ENCODE data around the gene SLC7A11. TPM values are rescaled to one million over a fixed set of nuclear protein-coding genes. Genes with fewer than 3 reads are reported as not detected.

Gene SLC7A11
- total and polyA plus RNA-seq, 10 of the 15 experiments (the other 5 are each of a cell fraction or from before 2014, with no cell fraction given): 1.6 to 9.8 (median 3.5) TPM

GRCh38 chr4:138174981-138175794, 67.0 kb downstream of the SLC7A11 start:
- Histone ChIP-seq H3K9ac (ENCODE audit: control insufficient read depth, insufficient read depth, low read length) (no peak overlapping the region), H3K79me2 (ENCODE audit: control insufficient read depth, insufficient read depth, low read length) (no peaks in the 10 kb centered on the region), H3K9me3 (replicated peaks; ENCODE audit: control insufficient read depth, insufficient read depth, low read length) (no peaks in the 10 kb centered on the region), H3K36me3 (ENCODE audit: control insufficient read depth in 2 of 2, insufficient read depth in 2 of 2, low read length in 1 of 2) (no peaks in the 10 kb centered on the region; a peak in 2 of 4 replicates), H4K20me1 (ENCODE audit: control insufficient read depth, insufficient read depth) (no peaks in the 10 kb centered on the region), H3K4me2 (ENCODE audit: control insufficient read depth, insufficient read depth) (no peak overlapping the region), H3K27me3 (replicated peaks in 1 of 2; ENCODE audit: control insufficient read depth in 2 of 2, insufficient read depth in 2 of 2, low read length in 1 of 2) (no peaks in the 10 kb centered on the region), H3K27ac (ENCODE audit: control insufficient read depth, insufficient read depth) (no peak overlapping the region), H3K4me3 (no peak overlapping the region), H2AFZ (ENCODE audit: control insufficient read depth, low read depth, low read length) (no peak overlapping the region), H3K4me1 (ENCODE audit: control insufficient read depth, insufficient read depth, low read length) (no peaks in the 10 kb centered on the region)
- DNase-seq (ENCODE audit: low read depth, low spot score): no peak
- no TSS peak for BruUV-seq (replicated peaks)
- POLR2A ChIA-PET: interaction anchor here (1.1 kb wide), 1 partner anchor 12 kb away, joined by 3 read pairs; no protein-coding TSS in a partner anchor
- FAIRE-seq: no peak
- in situ Hi-C loops (cut with MboI) (no loop called here), intact Hi-C loops (cut with micrococcal nuclease; ENCODE audit: unreplicated experiment) (no loop called here)
- CTCF ChIA-PET: interaction anchor here (1.1 to 1.4 kb wide), 2 partner anchors 8 to 138 kb away, joined by 4 read pairs; no protein-coding TSS in a partner anchor
- ATAC-seq: no peak
- 44% methylated on average over 5 of the region's 5 CpGs for WGBS (ENCODE audit: insufficient coverage, insufficient replicate concordance, low lambda C conversion rate, missing lambda C conversion rate)
- SMC1A ChIA-PET (ENCODE audit: uncharacterized antibody, unreplicated experiment): interaction anchor here (0.7 to 1.2 kb wide), 3 partner anchors 13 to 506 kb away, joined by 3 to 8 read pairs (median 3); no protein-coding TSS in a partner anchor
- RAD21 ChIA-PET (ENCODE audit: unreplicated experiment): no interaction called here
- TF ChIP-seq NR2F1 (conservative IDR thresholded peaks at IDR 0.05): no peak
- TF ChIP-seq HDGF (IDR thresholded peaks at IDR 0.05): no peak
- TF ChIP-seq SREBF1 (IDR thresholded peaks at IDR 0.05; ENCODE audit: low read length): no peak
- TF ChIP-seq, protein P1, sequence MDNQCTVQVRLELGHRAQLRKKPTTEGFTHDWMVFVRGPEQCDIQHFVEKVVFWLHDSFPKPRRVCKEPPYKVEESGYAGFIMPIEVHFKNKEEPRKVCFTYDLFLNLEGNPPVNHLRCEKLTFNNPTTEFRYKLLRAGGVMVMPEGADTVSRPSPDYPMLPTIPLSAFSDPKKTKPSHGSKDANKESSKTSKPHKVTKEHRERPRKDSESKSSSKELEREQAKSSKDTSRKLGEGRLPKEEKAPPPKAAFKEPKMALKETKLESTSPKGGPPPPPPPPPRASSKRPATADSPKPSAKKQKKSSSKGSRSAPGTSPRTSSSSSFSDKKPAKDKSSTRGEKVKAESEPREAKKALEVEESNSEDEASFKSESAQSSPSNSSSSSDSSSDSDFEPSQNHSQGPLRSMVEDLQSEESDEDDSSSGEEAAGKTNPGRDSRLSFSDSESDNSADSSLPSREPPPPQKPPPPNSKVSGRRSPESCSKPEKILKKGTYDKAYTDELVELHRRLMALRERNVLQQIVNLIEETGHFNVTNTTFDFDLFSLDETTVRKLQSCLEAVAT (IDR thresholded peaks at IDR 0.05): no peak
- no peak for TF ChIP-seq NR2C2 (IDR thresholded peaks at IDR 0.05; ENCODE audit: borderline replicate concordance, control insufficient read depth, insufficient read length, low read depth)
- TF ChIP-seq, protein P2, sequence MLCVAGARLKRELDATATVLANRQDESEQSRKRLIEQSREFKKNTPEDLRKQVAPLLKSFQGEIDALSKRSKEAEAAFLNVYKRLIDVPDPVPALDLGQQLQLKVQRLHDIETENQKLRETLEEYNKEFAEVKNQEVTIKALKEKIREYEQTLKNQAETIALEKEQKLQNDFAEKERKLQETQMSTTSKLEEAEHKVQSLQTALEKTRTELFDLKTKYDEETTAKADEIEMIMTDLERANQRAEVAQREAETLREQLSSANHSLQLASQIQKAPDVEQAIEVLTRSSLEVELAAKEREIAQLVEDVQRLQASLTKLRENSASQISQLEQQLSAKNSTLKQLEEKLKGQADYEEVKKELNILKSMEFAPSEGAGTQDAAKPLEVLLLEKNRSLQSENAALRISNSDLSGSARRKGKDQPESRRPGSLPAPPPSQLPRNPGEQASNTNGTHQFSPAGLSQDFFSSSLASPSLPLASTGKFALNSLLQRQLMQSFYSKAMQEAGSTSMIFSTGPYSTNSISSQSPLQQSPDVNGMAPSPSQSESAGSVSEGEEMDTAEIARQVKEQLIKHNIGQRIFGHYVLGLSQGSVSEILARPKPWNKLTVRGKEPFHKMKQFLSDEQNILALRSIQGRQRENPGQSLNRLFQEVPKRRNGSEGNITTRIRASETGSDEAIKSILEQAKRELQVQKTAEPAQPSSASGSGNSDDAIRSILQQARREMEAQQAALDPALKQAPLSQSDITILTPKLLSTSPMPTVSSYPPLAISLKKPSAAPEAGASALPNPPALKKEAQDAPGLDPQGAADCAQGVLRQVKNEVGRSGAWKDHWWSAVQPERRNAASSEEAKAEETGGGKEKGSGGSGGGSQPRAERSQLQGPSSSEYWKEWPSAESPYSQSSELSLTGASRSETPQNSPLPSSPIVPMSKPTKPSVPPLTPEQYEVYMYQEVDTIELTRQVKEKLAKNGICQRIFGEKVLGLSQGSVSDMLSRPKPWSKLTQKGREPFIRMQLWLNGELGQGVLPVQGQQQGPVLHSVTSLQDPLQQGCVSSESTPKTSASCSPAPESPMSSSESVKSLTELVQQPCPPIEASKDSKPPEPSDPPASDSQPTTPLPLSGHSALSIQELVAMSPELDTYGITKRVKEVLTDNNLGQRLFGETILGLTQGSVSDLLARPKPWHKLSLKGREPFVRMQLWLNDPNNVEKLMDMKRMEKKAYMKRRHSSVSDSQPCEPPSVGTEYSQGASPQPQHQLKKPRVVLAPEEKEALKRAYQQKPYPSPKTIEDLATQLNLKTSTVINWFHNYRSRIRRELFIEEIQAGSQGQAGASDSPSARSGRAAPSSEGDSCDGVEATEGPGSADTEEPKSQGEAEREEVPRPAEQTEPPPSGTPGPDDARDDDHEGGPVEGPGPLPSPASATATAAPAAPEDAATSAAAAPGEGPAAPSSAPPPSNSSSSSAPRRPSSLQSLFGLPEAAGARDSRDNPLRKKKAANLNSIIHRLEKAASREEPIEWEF (IDR thresholded peaks at IDR 0.05; ENCODE audit: insufficient replicate concordance, low read depth, low read length): no peak
- no peak for TF ChIP-seq EP300 (IDR thresholded peaks at IDR 0.05; ENCODE audit: borderline replicate concordance in 1 of 2, control insufficient read depth in 1 of 2, low read depth in 2 of 2, low read length in 2 of 2)
- no peak for TF ChIP-seq TCF12 (IDR thresholded peaks at IDR 0.05; ENCODE audit: low read depth, low read length)
- TF ChIP-seq RUNX3 (IDR thresholded peaks at IDR 0.05; ENCODE audit: low read length): no peak
- TF ChIP-seq FOS (IDR thresholded peaks at IDR 0.05; ENCODE audit: borderline replicate concordance, extremely low read depth, insufficient read length): no peak
- TF ChIP-seq TARDBP (IDR thresholded peaks at IDR 0.05; ENCODE audit: borderline replicate concordance): no peak
- TF ChIP-seq NRF1 (conservative IDR thresholded peaks at IDR 0.05; ENCODE audit: low read depth, low read length): no peak
- TF ChIP-seq SMAD1 (IDR thresholded peaks at IDR 0.05; ENCODE audit: low read depth, partially characterized antibody): no peak
- TF ChIP-seq NFIC (IDR thresholded peaks at IDR 0.05; ENCODE audit: low read depth, low read length): no peak
- no peak for TF ChIP-seq TAF1 (IDR thresholded peaks at IDR 0.05; ENCODE audit: borderline replicate concordance, low read depth, low read length)
